Gastrocnemius medialis (tissue), 4 donors: ENCODE results near the gene COL25A1. TPM values are rescaled to one million over a fixed set of nuclear protein-coding genes. Genes with fewer than 3 reads are reported as not detected.

ENCODE experiments used
- ATAC-seq, 2 donors: fragments of 150-250 bp; one replicate each; pipeline ENCODE4 v1.9.1; 2016
- DNase-seq, 2 donors: peaks; one replicate each; pipeline ENCODE4 v3.0.0-alpha.2; 2019
- H3K27ac ChIP-seq, 4 donors: fragments of 200-600 bp; sonication (generic); 1 replicate in 1 of 4; 2 replicates in 3 of 4; pipeline ENCODE4 v1.5.1; 2016 to 2018; ENCODE audit warnings: mild to moderate bottlenecking in 2 of 4, moderate library complexity in 1 of 4
- H3K27me3 ChIP-seq, 3 donors: fragments of 200-600 bp; sonication (generic) in 2 of 3; 1 replicate in 1 of 3; 2 replicates in 2 of 3; pipeline versions ENCODE4 v1.5.1 to v1.6.0; 2016 to 2019; ENCODE audit warnings: mild to moderate bottlenecking in 1 of 3, moderate library complexity in 1 of 3
- H3K36me3 ChIP-seq, 2 donors: fragments of 200-600 bp; sonication (generic) in 1 of 2; one replicate each; pipeline ENCODE4 v1.5.1; 2017 to 2018
- H3K4me1 ChIP-seq, 2 donors: fragments of 200-600 bp; sonication (generic) in 1 of 2; one replicate each; pipeline ENCODE4 v1.5.1; 2016 to 2017; ENCODE audit warnings: mild to moderate bottlenecking in 2 of 2
- H3K4me3 ChIP-seq, 4 donors: fragments of 200-600 bp; sonication (generic) in 3 of 4; 1 replicate in 1 of 4; 2 replicates in 3 of 4; pipeline ENCODE4 v1.5.1; 2016 to 2019; ENCODE audit warnings: mild to moderate bottlenecking in 2 of 4
- H3K9me3 ChIP-seq, 3 donors: fragments of 200-600 bp; sonication (generic) in 2 of 3; 1 replicate in 1 of 3; 2 replicates in 2 of 3; pipeline ENCODE4 v1.5.1; 2016 to 2019
- CTCF ChIP-seq, 5 experiments: fragments of 450-650 bp in 3 of 5; fragments of 200-600 bp in 2 of 5; sonication (generic) in 2 of 5; IDR thresholded peaks in 4 of 5; conservative IDR thresholded peaks in 1 of 5; 1 replicate in 4 of 5; 2 replicates in 1 of 5; pipeline ENCODE4 v1.5.1; 2016 to 2019; ENCODE audit warnings: antibody characterized with exemption in 5 of 5, mild to moderate bottlenecking in 3 of 5, moderate library complexity in 3 of 5
- POLR2A ChIP-seq, 2 donors: fragments of 450-650 bp; IDR thresholded peaks; one replicate each; pipeline ENCODE4 v1.6.1; 2017; ENCODE audit warnings: antibody characterized with exemption in 2 of 2, mild to moderate bottlenecking in 2 of 2, moderate library complexity in 2 of 2
- in situ Hi-C, 4 donors: fragments of 200-750 bp; cut with MboI; loops; one replicate each; pipeline versions ENCODE4 v1.15.0 to v1.8.0; 2017; ENCODE audit warnings: low sequenced_read_pairs in 4 of 4
- intact Hi-C: fragments of 100-400 bp; cut with DNase I; formaldehyde crosslinking; loops from one replicate; pipeline ENCODE4 v1.15.1; 2023; ENCODE audit warnings: low total_unique reads
- total RNA-seq, 4 donors: library from RNA; depleted of rRNA; stranded (reverse); fragments of >200 nt; gene quantifications; one replicate each; pipeline versions ENCODE4 v1.1.0 to v1.2.3, GENCODE V29; 2016

The COL25A1 gene
- total RNA-seq, 4 donors from 2014 or later = 0.27 to 2.0 (median 0.85) TPM; not detected in 1

GRCh38 chr4:109131559-109131958 is 170.9 kb downstream of the COL25A1 start:
- intact Hi-C loops (no loop called here), in situ Hi-C loops (no loop called here)
- no peak overlapping the region for H3K27ac ChIP-seq
- no peak overlapping the region for H3K4me3 ChIP-seq
- TF ChIP-seq CTCF (IDR thresholded peaks at IDR 0.05 in 4 of 5, conservative IDR thresholded peaks at IDR 0.05 in 1 of 5) (no peak), POLR2A (IDR thresholded peaks at IDR 0.05) (no peak)
- no peaks in the 10 kb centered on the region for H3K36me3 ChIP-seq
- ATAC-seq (no peak), DNase-seq (no peak)
- no peaks in the 10 kb centered on the region for H3K4me1 ChIP-seq
- no peaks in the 10 kb centered on the region for H3K9me3 ChIP-seq
- H3K27me3 ChIP-seq = no peaks in the 10 kb centered on the region

- Histone ChIP-seq H3K9me3 (no peaks in the 10 kb centered on the region), H3K4me1 (no peaks in the 10 kb centered on the region), H3K36me3 (no peaks in the 10 kb centered on the region), H3K27ac (no peak overlapping the region), H3K27me3 (no peaks in the 10 kb centered on the region), H3K4me3 (no peak overlapping the region)
- ATAC-seq (no peak), DNase-seq (no peak)
- intact Hi-C loops = no loop called here
- in situ Hi-C loops = no loop called here
- TF ChIP-seq CTCF (IDR thresholded peaks at IDR 0.05 in 4 of 5, conservative IDR thresholded peaks at IDR 0.05 in 1 of 5) = no peak
- TF ChIP-seq POLR2A (IDR thresholded peaks at IDR 0.05) = no peak
These were observed 173.9 kb downstream of the COL25A1 start for GRCh38 chr4:109128589-109128988.

GRCh38 chr4:109127866-109128265 is 174.6 kb downstream of the COL25A1 start:
- intact Hi-C loops = no loop called here
- no peak for DNase-seq
- H3K36me3 ChIP-seq = no peaks in the 10 kb centered on the region
- H3K27ac ChIP-seq = no peak overlapping the region
- no peak for TF ChIP-seq POLR2A (IDR thresholded peaks at IDR 0.05)
- TF ChIP-seq CTCF (IDR thresholded peaks at IDR 0.05 in 4 of 5, conservative IDR thresholded peaks at IDR 0.05 in 1 of 5) = no peak
- no peak for ATAC-seq
- H3K9me3 ChIP-seq = no peaks in the 10 kb centered on the region
- H3K4me3 ChIP-seq = no peak overlapping the region
- H3K4me1 ChIP-seq = no peaks in the 10 kb centered on the region
- H3K27me3 ChIP-seq = no peaks in the 10 kb centered on the region
- in situ Hi-C loops = no loop called here

- TF ChIP-seq POLR2A (IDR thresholded peaks at IDR 0.05) = no peak
- no peak for TF ChIP-seq CTCF (IDR thresholded peaks at IDR 0.05 in 4 of 5, conservative IDR thresholded peaks at IDR 0.05 in 1 of 5)
- intact Hi-C loops (no loop called here), in situ Hi-C loops (no loop called here)
- DNase-seq = no peak
- ATAC-seq = no peak
- H3K4me1 ChIP-seq = no peaks in the 10 kb centered on the region
- H3K4me3 ChIP-seq = no peak overlapping the region
- H3K27me3 ChIP-seq = no peaks in the 10 kb centered on the region
- no peaks in the 10 kb centered on the region for H3K36me3 ChIP-seq
- H3K27ac ChIP-seq = no peak overlapping the region
- no peaks in the 10 kb centered on the region for H3K9me3 ChIP-seq
These were observed 175.6 kb downstream of the COL25A1 start for GRCh38 chr4:109126856-109127255.

- TF ChIP-seq CTCF (IDR thresholded peaks at IDR 0.05 in 4 of 5, conservative IDR thresholded peaks at IDR 0.05 in 1 of 5) (no peak), POLR2A (IDR thresholded peaks at IDR 0.05) (no peak)
- H3K4me1 ChIP-seq = no peaks in the 10 kb centered on the region
These were observed 177.4 kb downstream of the COL25A1 start for GRCh38 chr4:109125084-109125483.

More at GRCh38 chr4:109125084-109125483, 177.4 kb downstream of the COL25A1 start:
- Histone ChIP-seq H3K4me3 (no peak overlapping the region), H3K27ac (no peak overlapping the region), H3K9me3 (no peaks in the 10 kb centered on the region), H3K36me3 (no peaks in the 10 kb centered on the region), H3K27me3 (no peaks in the 10 kb centered on the region)
- DNase-seq (no peak), ATAC-seq (no peak)
- intact Hi-C loops = no loop called here
- in situ Hi-C loops = no loop called here
